ENCODE measurements around the gene SLC5A1.
"Not testable (repeated sequence)": the region's sequence is repeated elsewhere in the genome, so short reads cannot be mapped to it uniquely, and the experiment has no call there.

The SLC5A1 gene

GRCh38 chr22:32097881-32098499, 54.9 kb downstream of the SLC5A1 start:
- DNase-seq, result no peak

GRCh38 chr22:32100711-32101110, 57.6 kb downstream of the SLC5A1 start:
- DNase-seq, result no peak

GRCh38 chr22:32103658-32104315, 60.7 kb downstream of the SLC5A1 start:
- DNase-seq, result peak; percentile 31

- DNase-seq, result no peak
These were observed 63.9 kb downstream of the SLC5A1 start for GRCh38 chr22:32106930-32107329.

- no peak for DNase-seq
These were observed 69.3 kb downstream of the SLC5A1 start for GRCh38 chr22:32112380-32112779.

GRCh38 chr22:32119568-32120235, 76.6 kb downstream of the SLC5A1 start:
- no peak for DNase-seq

- no peak for DNase-seq
These were observed 77.5 kb downstream of the SLC5A1 start for GRCh38 chr22:32120603-32121002.

- DNase-seq, result no peak
These were observed 79.8 kb downstream of the SLC5A1 start for GRCh38 chr22:32122899-32123298.

GRCh38 chr22:32123657-32124056, 80.6 kb downstream of the SLC5A1 start:
- no peak for DNase-seq

- DNase-seq, result no peak
These were observed 84.8 kb downstream of the SLC5A1 start for GRCh38 chr22:32127904-32128303.

GRCh38 chr22:32130464-32130863, 87.4 kb downstream of the SLC5A1 start:
- no peak for DNase-seq

GRCh38 chr22:32132126-32132525, 89.1 kb downstream of the SLC5A1 start:
- no peak for DNase-seq

GRCh38 chr22:32132783-32133182, 89.7 kb downstream of the SLC5A1 start:
- no peak for DNase-seq

- not testable (repeated sequence) for DNase-seq
These were observed 91.7 kb downstream of the SLC5A1 start for GRCh38 chr22:32134796-32135195.

- not testable (repeated sequence) for DNase-seq
These were observed 92.9 kb downstream of the SLC5A1 start for GRCh38 chr22:32135958-32136357.

- DNase-seq, result not testable (repeated sequence)
These were observed 93.8 kb downstream of the SLC5A1 start for GRCh38 chr22:32136881-32137280.

- not testable (repeated sequence) for DNase-seq
These were observed 94.8 kb downstream of the SLC5A1 start for GRCh38 chr22:32137731-32138324.

GRCh38 chr22:32138576-32138975, 95.5 kb downstream of the SLC5A1 start:
- DNase-seq, result not testable (repeated sequence)

GRCh38 chr22:32140688-32141087, 97.6 kb downstream of the SLC5A1 start:
- not testable (repeated sequence) for DNase-seq

- no peak for DNase-seq
These were observed 99.5 kb downstream of the SLC5A1 start for GRCh38 chr22:32142600-32142999.

- no peak for DNase-seq
These were observed 101.6 kb downstream of the SLC5A1 start for GRCh38 chr22:32144496-32145274.

GRCh38 chr22:32147128-32147527, 104.1 kb downstream of the SLC5A1 start:
- peak; percentile 27 for DNase-seq

- not testable (repeated sequence) for DNase-seq
These were observed 105.3 kb downstream of the SLC5A1 start for GRCh38 chr22:32148372-32148771.
